Osteoblast (primary cell): ENCODE results near the gene FAM136A. TPM values are rescaled to one million over a fixed set of nuclear protein-coding genes. Genes with fewer than 3 reads are reported as not detected.

Experiments
- DNase-seq: peaks from one replicate; pipeline ENCODE4 v3.0.0; 2011; ENCODE audit warnings: low spot score, mixed read lengths; ENCODE audit not compliant: insufficient read length; ENCODE audit errors: missing footprints
- H2AFZ ChIP-seq: 2 replicates; pipeline ENCODE4 v1.6.0; 2011; ENCODE audit warnings: mild to moderate bottlenecking, low read length
- H3K27ac ChIP-seq: 2 replicates; pipeline ENCODE4 v1.5.1; 2011; ENCODE audit warnings: mild to moderate bottlenecking, low read depth, low read length, moderate library complexity
- H3K27me3 ChIP-seq: 2 replicates; pipeline ENCODE4 v1.6.0; 2012; ENCODE audit warnings: mild to moderate bottlenecking, control low read depth, inconsistent platforms, low read length, moderate library complexity; ENCODE audit not compliant: insufficient read depth
- H3K36me3 ChIP-seq: 2 replicates; pipeline ENCODE4 v1.5.1; 2011; ENCODE audit warnings: mild to moderate bottlenecking, low read length, control low read depth, moderate library complexity; ENCODE audit not compliant: insufficient read depth
- H3K4me1 ChIP-seq: 2 replicates; pipeline ENCODE4 v1.5.1; 2011; ENCODE audit warnings: mild to moderate bottlenecking, low read length, control low read depth, moderate library complexity; ENCODE audit not compliant: insufficient read depth
- H3K4me2 ChIP-seq: 2 replicates; pipeline ENCODE4 v1.6.0; 2011; ENCODE audit warnings: mild to moderate bottlenecking, low read length; ENCODE audit not compliant: insufficient read depth
- H3K4me3 ChIP-seq: fragments of 200-600 bp; sonication (generic); 3 replicates; pipeline ENCODE4 v1.5.1; 2012; ENCODE audit warnings: mild to moderate bottlenecking, low read length, inconsistent platforms; ENCODE audit not compliant: insufficient read depth
- H3K79me2 ChIP-seq: 2 replicates; pipeline ENCODE4 v1.6.0; 2012; ENCODE audit warnings: mild to moderate bottlenecking, low read length, control low read depth, inconsistent platforms; ENCODE audit not compliant: insufficient read depth
- H3K9me3 ChIP-seq: 2 replicates; pipeline ENCODE4 v1.5.1; 2011; ENCODE audit warnings: low read depth, low read length, control low read depth
- H4K20me1 ChIP-seq: 2 replicates; pipeline ENCODE4 v1.6.0; 2012; ENCODE audit warnings: mild to moderate bottlenecking, low read length, control low read depth; ENCODE audit not compliant: insufficient read depth
- CTCF ChIP-seq: IDR thresholded peaks from 2 replicates; pipeline ENCODE4 v1.5.1; 2011; ENCODE audit warnings: mild to moderate bottlenecking, low read depth, low read length, moderate library complexity; ENCODE audit errors: extremely low read depth
- total RNA-seq: library from RNA; depleted of rRNA; stranded (reverse); fragments of >200 nt; gene quantifications from 2 replicates; pipeline ENCODE4 v1.2.3, GENCODE V29; 2012

Gene FAM136A
- total RNA-seq, result 21.7 and 31.5 TPM in 2 replicates

GRCh38 chr2:70301344-70302194 lies at the start of gene FAM136A:
Gene FAM136A (minus strand): TSS chr2:70302067. CDS start chr2:70302011, 56 bp downstream.
- DNase-seq, result peak; percentile 96
- peaks cover 3% of the 10 kb centered on the region for H3K27me3 ChIP-seq
- H3K4me3 ChIP-seq, result peak within 1 kb of the TSS; percentile 94
- TF ChIP-seq CTCF, result peak; percentile 67
- peak within 1 kb of the TSS; percentile 94 for H2AFZ ChIP-seq
- no peaks in the 10 kb centered on the region for H3K9me3 ChIP-seq
- H4K20me1 ChIP-seq, result no peaks in the 10 kb centered on the region
- H3K36me3 ChIP-seq, result peaks cover 33% of the 10 kb centered on the region
- H3K4me1 ChIP-seq, result peaks cover 5% of the 10 kb centered on the region
- H3K4me2 ChIP-seq, result peak within 1 kb of the TSS; percentile 91
- H3K27ac ChIP-seq, result peak within 1 kb of the TSS; percentile 66
- H3K79me2 ChIP-seq, result peaks cover 11% of the 10 kb centered on the region

DNA sequence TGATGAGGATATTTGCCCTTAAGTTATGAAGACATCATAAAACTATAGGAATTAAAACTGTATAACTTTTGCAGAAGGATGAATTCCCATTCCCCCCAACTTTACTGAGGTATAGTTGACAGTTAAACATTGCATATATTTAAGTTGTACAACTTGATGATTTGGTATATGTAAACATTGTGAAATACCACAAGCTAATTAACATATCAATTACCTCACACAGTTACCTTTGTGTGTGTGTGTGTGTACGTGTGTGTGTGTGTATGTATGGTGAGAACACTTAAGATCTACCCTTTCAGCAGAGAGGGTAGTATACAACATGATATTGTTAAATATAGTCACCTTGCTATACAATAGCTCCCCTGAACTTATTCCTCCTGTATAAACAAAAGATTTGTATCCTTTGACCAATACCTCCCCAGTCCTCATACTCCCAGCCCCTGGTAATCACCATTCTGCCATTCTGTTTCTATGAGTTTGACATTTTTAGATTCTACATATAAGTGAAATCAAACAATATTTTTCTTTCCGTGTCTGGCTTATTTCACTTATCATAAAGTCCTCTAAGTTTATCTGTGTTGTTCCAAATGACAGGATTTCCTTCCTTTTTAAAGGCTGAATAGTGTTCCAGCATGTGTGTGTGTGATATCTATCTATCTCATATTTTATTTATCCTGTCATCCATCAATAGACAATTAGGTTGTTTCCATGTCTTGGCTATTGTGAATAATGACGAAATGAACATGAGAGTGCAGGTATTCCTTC lies 48.2 kb upstream of the FAM136A start:
- no peaks in the 10 kb centered on the region for H4K20me1 ChIP-seq
- DNase-seq, result no peak
- H3K27me3 ChIP-seq, result no peaks in the 10 kb centered on the region
- H2AFZ ChIP-seq, result no peak overlapping the region
- no peak for TF ChIP-seq CTCF
- no peaks in the 10 kb centered on the region for H3K9me3 ChIP-seq
- H3K4me1 ChIP-seq, result peaks cover 4% of the 10 kb centered on the region
- H3K4me2 ChIP-seq, result no peak overlapping the region
- H3K79me2 ChIP-seq, result no peaks in the 10 kb centered on the region
- no peaks in the 10 kb centered on the region for H3K36me3 ChIP-seq
- H3K27ac ChIP-seq, result no peak overlapping the region
- no peak overlapping the region for H3K4me3 ChIP-seq

GRCh38 chr2:70347831-70348230 lies 46.0 kb upstream of the FAM136A start:
- no peaks in the 10 kb centered on the region for H3K79me2 ChIP-seq
- H4K20me1 ChIP-seq, result no peaks in the 10 kb centered on the region
- no peaks in the 10 kb centered on the region for H3K4me1 ChIP-seq
- TF ChIP-seq CTCF, result no peak
- no peak overlapping the region for H2AFZ ChIP-seq
- H3K36me3 ChIP-seq, result no peaks in the 10 kb centered on the region
- no peak overlapping the region for H3K4me2 ChIP-seq
- H3K4me3 ChIP-seq, result no peak overlapping the region
- no peaks in the 10 kb centered on the region for H3K27me3 ChIP-seq
- no peaks in the 10 kb centered on the region for H3K9me3 ChIP-seq
- no peak overlapping the region for H3K27ac ChIP-seq
- DNase-seq, result no peak

GRCh38 chr2:70344195-70344594 lies 42.3 kb upstream of the FAM136A start:
- peak; percentile 60 for DNase-seq
- Histone ChIP-seq H2AFZ (no peak overlapping the region), H4K20me1 (no peaks in the 10 kb centered on the region), H3K4me1 (no peaks in the 10 kb centered on the region), H3K27me3 (no peaks in the 10 kb centered on the region), H3K4me2 (no peak overlapping the region), H3K27ac (no peak overlapping the region), H3K4me3 (no peak overlapping the region), H3K79me2 (no peaks in the 10 kb centered on the region), H3K36me3 (no peaks in the 10 kb centered on the region), H3K9me3 (no peaks in the 10 kb centered on the region)
- TF ChIP-seq CTCF, result no peak
